CD4-positive, alpha-beta T cell treated with Interleukin-17A for 1 hour (primary cell): ENCODE measurements around the gene GFM1.

Experiments
- DNase-seq: peaks from one replicate; pipeline ENCODE4 v3.0.0-alpha.2; 2020

GFM1 gene

GRCh38 chr3:158644345-158644908 is at the start of gene GFM1:
Gene GFM1 (plus strand): TSS chr3:158644527. CDS start chr3:158644635, 108 bp downstream.
- DNase-seq = peak; percentile 93

GRCh38 chr3:158600787-158601186 is 43.5 kb upstream of the GFM1 start:
- no peak for DNase-seq

- DNase-seq = no peak
These were observed 42.1 kb upstream of the GFM1 start for GRCh38 chr3:158602227-158602626.

- DNase-seq = no peak
These were observed 26.1 kb upstream of the GFM1 start for GRCh38 chr3:158617982-158618875.

- no peak for DNase-seq
These were observed 18.4 kb upstream of the GFM1 start for GRCh38 chr3:158625881-158626280.

- DNase-seq = no peak
These were observed 12.3 kb upstream of the GFM1 start for GRCh38 chr3:158631981-158632380.

- DNase-seq = no peak
These were observed 3.7 kb upstream of the GFM1 start for GRCh38 chr3:158640646-158641045.

- peak; percentile 42 for DNase-seq
These were observed 2.3 kb upstream of the GFM1 start for GRCh38 chr3:158642005-158642404.

- DNase-seq = no peak
These were observed 1.7 kb upstream of the GFM1 start for GRCh38 chr3:158642474-158643210.

- no peak for DNase-seq
These were observed 5.5 kb downstream of the GFM1 start for GRCh38 chr3:158649791-158650190.

- no peak for DNase-seq
These were observed 6.9 kb downstream of the GFM1 start for GRCh38 chr3:158651192-158651591.

GRCh38 chr3:158652463-158652862 is 8.1 kb downstream of the GFM1 start:
- no peak for DNase-seq

GRCh38 chr3:158658889-158659288 is 14.6 kb downstream of the GFM1 start:
- DNase-seq = no peak

- peak; percentile 65 for DNase-seq
These were observed 15.3 kb downstream of the GFM1 start for GRCh38 chr3:158659454-158660237.

- DNase-seq = no peak
These were observed 16.4 kb downstream of the GFM1 start for GRCh38 chr3:158660711-158661110.

- DNase-seq = no peak
These were observed 18.9 kb downstream of the GFM1 start for GRCh38 chr3:158663246-158663645.

- no peak for DNase-seq
These were observed 19.5 kb downstream of the GFM1 start for GRCh38 chr3:158663832-158664231.

- no peak for DNase-seq
These were observed 22.1 kb downstream of the GFM1 start for GRCh38 chr3:158666416-158666815.

- no peak for DNase-seq
These were observed 24.2 kb downstream of the GFM1 start for GRCh38 chr3:158668506-158668905.

GRCh38 chr3:158671821-158672214 is 27.5 kb downstream of the GFM1 start:
- no peak for DNase-seq

- peak; percentile 83 for DNase-seq
These were observed 28.2 kb downstream of the GFM1 start, which contains the start of gene LXN for GRCh38 chr3:158672215-158673176. Gene LXN (minus strand): TSS chr3:158672648. CDS start chr3:158672478, 170 bp downstream.

- no peak for DNase-seq
These were observed 34.4 kb downstream of the GFM1 start for GRCh38 chr3:158678687-158679086.
